Mesothelial cell of epicardium (in vitro differentiated cells): ENCODE measurements around the gene BTG1. TPM values are rescaled to one million over a fixed set of nuclear protein-coding genes. Genes with fewer than 3 reads are reported as not detected.

Experiments used
- DNase-seq, 2 experiments: peaks; one replicate each; pipeline ENCODE4 v3.0.0; 2021; ENCODE audit warnings: low spot score in 2 of 2; ENCODE audit not compliant: unreplicated experiment in 2 of 2
- H3K27ac Mint-ChIP-seq: 2 replicates; pipeline ENCODE4 v1.8.0; 2021; ENCODE audit warnings: mixed read lengths
- H3K27me3 Mint-ChIP-seq: 2 replicates; pipeline ENCODE4 v1.8.0; 2021; ENCODE audit warnings: low read depth, mixed read lengths
- H3K36me3 Mint-ChIP-seq: 2 replicates; pipeline ENCODE4 v1.8.0; 2021; ENCODE audit warnings: mixed read lengths
- H3K4me1 Mint-ChIP-seq: 2 replicates; pipeline ENCODE4 v1.8.0; 2021; ENCODE audit warnings: mixed read lengths
- H3K4me3 Mint-ChIP-seq: 2 replicates; pipeline ENCODE4 v1.8.0; 2021; ENCODE audit warnings: mild to moderate bottlenecking, moderate library complexity, mixed read lengths
- H3K9me3 Mint-ChIP-seq: 2 replicates; pipeline ENCODE4 v1.8.0; 2021; ENCODE audit warnings: mixed read lengths
- CTCF ChIP-seq: fragments of 200-600 bp; sonication (generic); IDR thresholded peaks from one replicate; pipeline ENCODE4 v1.5.0; 2021; ENCODE audit warnings: antibody characterized with exemption; ENCODE audit not compliant: unreplicated experiment
- total RNA-seq: library from RNA; stranded (reverse); gene quantifications from 3 replicates; pipeline ENCODE4 v1.2.1, GENCODE V29; 2021

BTG1 gene
- total RNA-seq, 1 donor from 2014 or later: 71.0 TPM

GRCh38 chr12:92162079-92162478 lies 16.4 kb upstream of the BTG1 start:
- Mint-ChIP-seq H3K27ac (no peak overlapping the region), H3K36me3 (peaks cover 2% of the 10 kb centered on the region), H3K4me3 (no peak overlapping the region), H3K9me3 (no peaks in the 10 kb centered on the region), H3K4me1 (peaks cover 25% of the 10 kb centered on the region), H3K27me3 (no peaks in the 10 kb centered on the region)
- DNase-seq: no peak
- TF ChIP-seq CTCF: no peak

- H3K27me3 Mint-ChIP-seq: no peaks in the 10 kb centered on the region
Observed at GRCh38 chr12:92158796-92159439, 13.3 kb upstream of the BTG1 start.

GRCh38 chr12:92156704-92157395 lies 11.2 kb upstream of the BTG1 start:
- Mint-ChIP-seq H3K9me3 (peaks cover 6% of the 10 kb centered on the region), H3K27me3 (no peaks in the 10 kb centered on the region), H3K36me3 (peaks cover 6% of the 10 kb centered on the region), H3K4me3 (no peak overlapping the region), H3K27ac (no peak overlapping the region), H3K4me1 (peaks cover 25% of the 10 kb centered on the region)
- DNase-seq: no peak
- TF ChIP-seq CTCF: no peak

More at GRCh38 chr12:92158796-92159439, 13.3 kb upstream of the BTG1 start:
- no peak for DNase-seq
- Mint-ChIP-seq H3K4me3 (no peak overlapping the region), H3K27ac (peak overlapping the region; percentile 45), H3K4me1 (peaks cover 25% of the 10 kb centered on the region), H3K36me3 (peaks cover 4% of the 10 kb centered on the region), H3K9me3 (peaks cover 6% of the 10 kb centered on the region)
- no peak for TF ChIP-seq CTCF

GRCh38 chr12:92156139-92156538 lies 10.5 kb upstream of the BTG1 start:
- Mint-ChIP-seq H3K4me1 (peaks cover 19% of the 10 kb centered on the region), H3K36me3 (peaks cover 7% of the 10 kb centered on the region), H3K9me3 (peaks cover 6% of the 10 kb centered on the region), H3K27me3 (no peaks in the 10 kb centered on the region), H3K27ac (no peak overlapping the region), H3K4me3 (no peak overlapping the region)
- no peak for DNase-seq
- no peak for TF ChIP-seq CTCF

GRCh38 chr12:92155733-92156132 lies 10.1 kb upstream of the BTG1 start:
- TF ChIP-seq CTCF: no peak
- peaks cover 6% of the 10 kb centered on the region for H3K9me3 Mint-ChIP-seq
- H3K4me3 Mint-ChIP-seq: no peak overlapping the region
- H3K27me3 Mint-ChIP-seq: no peaks in the 10 kb centered on the region
- H3K27ac Mint-ChIP-seq: no peak overlapping the region
- H3K36me3 Mint-ChIP-seq: peaks cover 7% of the 10 kb centered on the region
- peaks cover 15% of the 10 kb centered on the region for H3K4me1 Mint-ChIP-seq
- no peak for DNase-seq
